ENCODE results near the gene OLFML1.

- TF ChIP-seq FOXM1 (IDR thresholded peaks at IDR 0.05; ENCODE audit: borderline replicate concordance) (no peak), FOXK2 (IDR thresholded peaks at IDR 0.05) (no peak), L3MBTL2 (conservative IDR thresholded peaks at IDR 0.05) (no peak), SP1 (IDR thresholded peaks at IDR 0.05) (no peak), NFRKB (IDR thresholded peaks at IDR 0.05) (no peak), BHLHE40 (IDR thresholded peaks at IDR 0.05; ENCODE audit: borderline replicate concordance) (no peak), FOXA1 (IDR thresholded peaks at IDR 0.05) (no peak), TARDBP (IDR thresholded peaks at IDR 0.05) (no peak), ELF4 (IDR thresholded peaks at IDR 0.05) (no peak), CTBP1 (IDR thresholded peaks at IDR 0.05; ENCODE audit: borderline replicate concordance) (no peak)
These were observed 42.6 kb upstream of the OLFML1 start for GRCh38 chr11:7442588-7443215.
